Fibroblast of skin of left biceps (primary cell): ENCODE results near the gene CREB3L2.
"Not testable (repeated sequence)": the region's sequence is repeated elsewhere in the genome, so short reads cannot be mapped to it uniquely, and the experiment has no call there.

Experiments used
- DNase-seq, 2 experiments: peaks; one replicate each; pipeline ENCODE4 v3.0.0-alpha.2; 2013; ENCODE audit warnings: low read depth in 2 of 2

The CREB3L2 gene

GRCh38 chr7:137968890-137969289, 33.0 kb downstream of the CREB3L2 start:
- DNase-seq: no peak

GRCh38 chr7:137968339-137968738, 33.5 kb downstream of the CREB3L2 start:
- DNase-seq: not testable (repeated sequence)

GRCh38 chr7:137967143-137968018, 34.5 kb downstream of the CREB3L2 start:
- no peak for DNase-seq

- no peak for DNase-seq
Measured at GRCh38 chr7:137966641-137967142, 35.2 kb downstream of the CREB3L2 start.

- no peak for DNase-seq
Measured at GRCh38 chr7:137965942-137966640, 35.8 kb downstream of the CREB3L2 start.

DNA sequence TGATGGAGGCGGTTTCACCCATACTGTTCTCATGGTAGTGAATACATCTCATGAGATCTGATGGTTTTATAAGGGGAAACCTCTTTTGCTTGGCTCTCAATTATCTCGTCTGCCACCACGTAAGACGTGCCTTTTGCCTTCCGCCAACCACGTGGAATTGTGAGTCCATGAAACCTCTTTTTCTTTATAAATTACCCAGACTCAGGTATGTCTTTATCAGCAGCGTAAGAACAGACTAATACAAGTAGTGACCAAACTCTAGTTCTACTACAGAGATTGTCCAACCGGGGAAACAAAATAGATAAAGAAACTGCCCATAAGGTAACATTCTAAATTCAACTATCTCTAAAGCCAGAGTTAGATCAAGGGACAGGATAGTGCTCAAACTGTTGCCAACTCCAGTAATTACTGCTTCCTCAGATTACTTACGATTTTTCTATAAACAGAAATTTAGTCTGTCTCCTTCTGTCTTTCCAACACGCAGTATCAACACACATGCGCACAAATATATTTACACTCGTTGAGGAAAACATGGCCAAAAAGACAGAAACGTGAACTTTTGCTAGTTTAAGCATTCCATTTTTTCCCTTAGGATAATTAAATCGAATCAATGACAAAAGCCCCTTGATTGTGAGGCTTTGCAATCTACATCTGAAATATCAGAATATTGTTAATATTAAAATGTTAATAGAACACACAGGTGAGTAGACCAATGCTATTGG, 36.9 kb downstream of the CREB3L2 start:
- no peak for DNase-seq

GRCh38 chr7:137962875-137963507, 38.9 kb downstream of the CREB3L2 start:
- DNase-seq: no peak

DNA sequence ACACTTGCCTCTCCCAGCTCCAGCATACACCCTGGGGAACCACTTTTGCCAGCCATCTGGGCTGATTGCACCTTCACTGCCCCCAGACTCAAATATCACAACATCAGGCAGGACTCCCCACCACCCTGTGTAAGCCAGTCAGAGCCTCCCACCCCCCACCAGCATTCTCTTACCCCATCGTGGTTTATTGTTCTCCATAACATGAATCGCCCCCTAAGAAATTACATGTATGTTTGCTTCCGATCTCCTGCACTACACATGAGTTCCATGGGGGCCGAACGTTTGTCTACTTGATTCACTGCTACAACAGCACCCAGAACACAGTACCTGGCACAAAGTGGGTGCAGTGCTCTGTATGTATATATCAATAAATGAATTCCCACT, 39.4 kb downstream of the CREB3L2 start:
- no peak for DNase-seq

DNA sequence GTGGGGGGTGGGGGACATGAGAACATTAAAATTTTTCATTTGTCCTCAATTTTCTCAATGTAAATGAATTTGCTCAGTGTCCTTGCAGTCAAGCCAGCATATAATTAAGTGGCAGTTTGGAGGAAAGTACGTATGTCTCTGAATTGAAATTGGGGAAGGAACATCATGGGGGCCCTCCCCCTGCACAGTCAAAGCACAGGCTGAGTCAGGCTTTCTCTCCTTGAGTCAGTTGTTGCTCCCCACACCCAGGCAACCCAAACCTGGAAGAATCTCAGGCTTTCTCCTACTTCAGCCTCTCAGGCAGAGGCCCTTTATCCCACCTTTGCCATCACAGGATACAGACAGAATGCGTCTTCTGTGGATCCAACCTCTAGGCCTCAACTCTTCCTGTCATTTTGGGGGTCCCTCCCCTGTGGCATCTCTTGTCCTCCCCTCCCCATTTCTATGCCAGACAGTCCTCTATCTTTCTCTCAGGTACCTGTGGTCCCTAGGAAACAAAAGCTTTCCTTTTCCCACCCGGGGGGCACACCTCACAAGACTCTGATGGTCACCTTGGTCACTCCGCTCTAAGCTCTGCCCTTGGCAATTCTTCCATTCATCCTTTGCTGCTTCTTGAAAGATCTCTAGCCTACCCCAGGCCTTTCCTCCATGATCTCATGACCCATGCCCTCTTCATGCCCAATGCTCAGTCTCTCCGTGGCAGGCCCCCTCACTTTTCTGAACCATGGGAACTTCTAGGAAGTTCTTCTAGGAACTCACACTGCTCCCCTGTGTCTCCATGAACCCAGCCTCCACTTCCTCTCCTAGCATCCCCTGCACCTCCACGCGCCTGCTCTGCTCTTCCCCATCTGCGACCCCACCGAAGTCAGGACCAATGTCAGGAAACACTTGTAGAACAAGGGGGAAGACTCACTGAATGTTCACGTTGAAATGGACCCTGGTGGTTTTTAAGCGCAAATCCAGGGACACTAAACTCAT, 40.4 kb downstream of the CREB3L2 start:
- no peak for DNase-seq

DNA sequence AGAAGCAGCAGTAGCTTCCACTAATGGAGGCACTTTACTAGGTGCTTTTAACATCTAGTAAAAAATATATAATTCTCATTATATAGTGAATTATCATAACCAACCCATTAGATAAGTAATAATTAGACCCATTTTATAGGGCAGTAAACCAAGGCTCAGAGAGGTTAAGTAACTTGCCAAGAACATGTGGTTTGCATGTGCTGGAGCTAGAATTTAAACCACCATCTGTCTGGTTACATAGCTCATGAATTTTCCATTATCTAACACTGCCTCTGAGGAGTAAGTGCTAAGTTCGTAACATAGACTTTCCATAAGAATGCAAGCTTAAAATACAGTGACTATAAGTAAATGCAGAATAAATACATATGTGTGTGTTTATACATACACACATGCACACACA, 41.9 kb downstream of the CREB3L2 start:
- DNase-seq: no peak

DNA sequence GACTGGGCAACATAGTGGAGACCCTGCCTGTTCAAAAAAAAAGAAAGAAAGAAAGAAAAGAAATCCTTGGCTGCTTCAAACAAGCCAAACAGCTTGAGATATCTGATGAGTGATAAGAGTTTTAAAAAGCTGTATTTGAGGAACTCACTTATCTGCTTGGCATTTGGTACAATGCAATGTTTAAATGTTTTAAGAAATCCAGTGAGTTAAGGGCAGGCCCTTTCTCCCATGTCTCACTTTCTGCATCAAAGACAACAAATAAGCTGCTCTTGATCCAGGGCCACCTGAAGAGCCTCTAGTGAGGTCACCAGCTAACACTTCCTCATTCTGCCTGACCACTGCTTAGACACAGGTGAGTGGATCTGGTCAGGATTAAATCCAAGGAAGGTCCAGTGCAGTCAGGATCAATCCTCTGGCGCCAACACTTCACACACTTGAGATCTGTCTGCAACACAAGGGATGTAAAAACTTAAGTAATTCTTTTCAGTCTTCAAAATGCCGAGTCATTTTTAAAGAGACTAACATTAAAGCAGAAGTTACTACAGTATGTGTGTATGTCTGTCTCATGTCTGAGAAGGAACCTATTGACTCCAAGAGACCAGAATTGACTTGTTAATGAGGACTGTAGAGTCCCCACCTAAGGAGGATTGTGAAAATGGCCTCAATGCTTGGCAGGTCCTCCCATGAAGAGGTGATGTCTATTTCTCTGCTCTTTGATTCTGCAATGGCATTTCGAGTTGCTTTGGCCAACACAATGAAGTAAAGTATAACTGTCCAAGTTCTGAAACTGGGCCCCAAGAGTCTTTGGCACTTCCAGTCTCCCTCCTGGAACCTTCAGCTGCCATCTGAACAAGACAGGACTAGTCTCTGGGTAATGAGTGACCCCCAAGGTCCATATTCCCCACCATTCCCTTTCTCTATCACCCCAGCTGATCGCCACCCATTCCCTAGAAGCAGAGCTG, 43.1 kb downstream of the CREB3L2 start:
- no peak for DNase-seq

DNA sequence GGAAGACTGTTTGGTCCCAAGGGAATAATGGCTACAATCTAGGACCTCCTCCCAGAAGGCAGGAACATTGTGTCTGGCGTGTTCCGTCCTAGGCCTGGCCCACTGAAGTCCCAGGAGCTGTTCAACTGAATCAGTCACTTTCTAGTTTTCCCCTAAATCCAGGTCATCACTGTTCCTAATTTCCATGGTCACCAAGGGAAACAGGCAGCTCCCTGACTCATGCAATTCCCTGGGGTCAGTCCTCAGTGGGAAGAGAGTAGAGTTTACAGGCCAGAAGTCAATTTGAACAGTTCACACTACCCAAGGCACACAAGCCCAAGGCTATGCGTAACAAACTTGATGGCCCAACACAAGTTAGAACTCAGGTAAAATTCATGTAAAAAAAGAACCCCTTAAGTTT, 44.0 kb downstream of the CREB3L2 start:
- DNase-seq: no peak

- DNase-seq: no peak
Measured at GRCh38 chr7:137956591-137956990, 45.3 kb downstream of the CREB3L2 start.

GRCh38 chr7:137956183-137956582, 45.7 kb downstream of the CREB3L2 start:
- DNase-seq: no peak

DNA sequence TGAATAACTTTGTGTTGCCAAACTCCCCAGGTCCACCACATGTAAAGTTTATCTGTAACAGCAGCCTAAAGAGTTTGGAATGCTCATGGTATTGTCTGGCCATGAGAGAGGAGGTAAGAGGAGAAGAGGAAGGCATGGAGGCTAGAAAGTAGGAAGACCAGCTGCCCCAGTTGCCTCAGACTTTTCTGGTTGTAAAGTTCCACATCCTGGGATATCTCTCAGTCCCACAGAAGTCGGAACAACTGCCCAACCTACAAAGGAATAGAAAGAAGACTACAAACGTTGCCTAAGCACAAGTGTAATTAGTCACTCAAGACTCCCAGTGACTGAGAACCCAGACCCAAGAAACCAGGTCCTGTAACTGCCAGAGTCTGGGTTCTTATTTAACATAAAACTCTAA, 47.3 kb downstream of the CREB3L2 start:
- DNase-seq: no peak

GRCh38 chr7:137953665-137954470, 48.0 kb downstream of the CREB3L2 start:
- no peak for DNase-seq

DNA sequence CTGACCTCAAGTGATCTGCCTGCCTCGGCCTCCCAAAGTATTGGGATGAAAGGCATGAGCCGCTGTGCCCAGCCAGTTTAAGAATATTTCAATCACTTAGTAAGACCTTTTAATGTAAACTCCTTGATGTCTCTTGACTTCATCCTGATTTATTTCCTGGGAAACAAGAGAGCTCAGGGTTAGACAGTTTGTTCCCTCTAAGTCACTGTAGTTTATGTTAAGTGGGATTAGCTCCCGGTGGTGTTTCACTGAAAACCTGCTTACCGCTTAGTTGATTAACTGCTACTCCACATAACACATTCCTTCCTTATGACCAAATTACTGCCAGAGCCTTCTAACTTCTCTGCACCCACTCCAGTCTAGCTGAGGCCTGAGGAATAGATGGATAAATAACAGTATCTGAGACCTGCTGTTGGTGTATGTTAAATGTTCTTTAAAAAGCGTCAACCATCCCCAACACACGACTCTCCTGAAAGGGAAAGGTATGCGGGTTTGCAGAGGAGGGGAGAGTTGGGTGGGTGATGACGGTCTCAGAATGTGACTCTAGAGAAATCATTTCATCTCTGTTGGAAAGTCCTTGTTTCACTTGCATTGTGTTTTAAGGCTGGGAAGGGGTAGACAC, 48.7 kb downstream of the CREB3L2 start:
- DNase-seq: peak in 1 of 2 experiments; percentile 60

DNA sequence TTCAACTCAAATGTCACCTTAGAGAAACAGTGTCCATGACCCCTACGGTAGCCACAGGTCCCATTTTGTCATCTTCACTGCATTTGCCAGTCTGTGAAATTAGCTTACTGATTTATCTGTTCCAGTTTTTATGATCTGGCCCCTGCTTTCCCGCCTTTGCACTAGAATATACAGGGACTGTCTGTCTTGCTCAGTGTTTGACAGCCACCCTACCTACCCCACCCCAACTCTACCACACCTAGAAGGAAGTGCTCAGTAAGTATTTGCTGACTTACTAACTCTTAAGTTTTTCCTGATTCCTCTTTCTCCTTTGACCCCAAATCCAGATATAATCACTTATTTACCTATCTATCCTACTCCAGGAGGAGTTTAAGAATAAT, 49.5 kb downstream of the CREB3L2 start:
- DNase-seq: no peak
